Activated CD4-positive, alpha-beta T cell treated with anti-CD3 and anti-CD28 coated beads, Interleukin-10, Interleukin-2, amounts not matched to agents 100 ng/mL and 50 ng/mL, durations not matched to agents 16 hours and 8 hours (primary cell): ENCODE measurements around the gene OTOP1.
"Not testable (repeated sequence)": the region's sequence is repeated elsewhere in the genome, so short reads cannot be mapped to it uniquely, and the experiment has no call there.

ENCODE experiments used
- DNase-seq: peaks from one replicate; pipeline ENCODE4 v3.0.0-alpha.2; 2020

Gene OTOP1

GRCh38 chr4:4227510-4228355, 1.0 kb upstream of the OTOP1 start:
- DNase-seq: no peak

- no peak for DNase-seq
Observed at GRCh38 chr4:4225915-4226605, 669 bp downstream of the OTOP1 start.

DNA sequence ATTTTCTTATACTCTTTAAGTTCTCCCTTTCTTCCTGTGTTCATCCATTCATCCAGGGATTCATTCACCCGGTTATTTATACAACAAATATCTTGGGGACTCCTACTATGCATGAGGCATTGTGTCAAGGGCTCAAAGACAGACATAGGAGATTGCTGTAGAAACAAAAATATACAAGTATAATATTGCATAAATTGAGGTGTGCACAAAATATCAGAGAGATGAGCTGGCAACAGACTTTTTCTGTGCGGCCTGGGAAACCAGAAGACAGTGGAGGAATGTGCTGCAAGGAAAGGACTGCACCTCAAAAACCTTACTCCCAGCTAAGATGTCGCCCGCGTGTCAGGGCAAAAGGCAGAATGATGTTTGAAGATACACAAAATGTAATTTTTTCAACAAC, 9.6 kb downstream of the OTOP1 start:
- no peak for DNase-seq

- DNase-seq: no peak
Observed at GRCh38 chr4:4216648-4217047, 10.1 kb downstream of the OTOP1 start.

GRCh38 chr4:4213674-4214073, 13.1 kb downstream of the OTOP1 start:
- DNase-seq: not testable (repeated sequence)

DNA sequence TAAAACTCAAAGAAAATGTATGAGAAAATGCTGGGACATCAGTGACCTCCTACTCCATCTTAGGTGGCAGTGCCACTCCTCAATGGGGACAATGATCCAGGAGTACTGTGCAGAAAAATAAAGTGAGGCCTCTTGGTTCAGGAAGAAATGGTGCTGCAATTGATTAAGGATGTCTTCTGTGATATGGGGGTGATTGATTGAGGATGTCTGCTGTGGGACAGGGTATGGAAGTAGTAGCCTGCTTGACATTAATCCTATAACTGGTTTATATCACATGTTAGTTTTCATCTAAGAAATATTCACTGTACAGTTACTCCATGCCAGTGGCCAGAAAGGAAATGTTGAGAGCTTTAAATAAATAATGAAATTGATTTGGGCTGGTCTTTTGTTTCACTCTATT, 20.5 kb downstream of the OTOP1 start:
- no peak for DNase-seq

DNA sequence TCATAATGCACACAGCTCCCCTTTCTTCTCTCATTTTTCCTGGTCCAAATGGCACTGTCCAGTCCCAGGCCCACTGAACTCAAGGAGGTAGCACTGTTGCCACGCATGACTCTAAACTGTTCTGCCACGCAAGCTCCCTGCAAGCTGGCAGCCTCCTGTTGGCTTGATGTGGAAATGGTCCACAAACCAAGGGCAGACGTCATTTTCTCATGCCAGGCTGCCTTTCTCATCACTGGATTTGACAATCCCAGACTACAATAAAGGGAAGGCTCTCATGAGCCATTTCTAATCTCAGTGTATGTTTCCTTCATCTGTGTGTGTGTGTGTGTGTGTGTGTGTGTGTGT, 22.4 kb downstream of the OTOP1 start:
- DNase-seq: no peak

- DNase-seq: no peak
Observed at GRCh38 chr4:4203688-4204400, 22.9 kb downstream of the OTOP1 start.

DNA sequence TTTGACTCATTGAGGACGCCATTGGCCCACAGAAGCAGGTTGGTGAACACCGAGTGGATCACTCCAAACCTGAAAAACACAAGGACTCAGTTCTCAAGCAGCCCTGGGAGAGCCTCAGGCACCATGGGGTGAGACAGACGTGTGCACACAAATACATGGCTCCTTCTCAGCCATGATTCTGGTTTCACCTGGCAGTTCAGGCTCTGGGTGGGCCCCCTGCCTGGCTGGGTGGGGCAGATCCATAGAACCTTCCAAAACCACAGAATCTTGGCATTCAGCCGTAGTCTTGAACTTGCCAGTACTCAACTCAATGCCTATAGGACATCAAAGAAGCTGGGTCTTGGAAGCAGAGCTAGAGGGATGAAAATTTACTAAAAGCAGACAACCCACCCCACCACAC, 24.2 kb downstream of the OTOP1 start:
- no peak for DNase-seq

DNA sequence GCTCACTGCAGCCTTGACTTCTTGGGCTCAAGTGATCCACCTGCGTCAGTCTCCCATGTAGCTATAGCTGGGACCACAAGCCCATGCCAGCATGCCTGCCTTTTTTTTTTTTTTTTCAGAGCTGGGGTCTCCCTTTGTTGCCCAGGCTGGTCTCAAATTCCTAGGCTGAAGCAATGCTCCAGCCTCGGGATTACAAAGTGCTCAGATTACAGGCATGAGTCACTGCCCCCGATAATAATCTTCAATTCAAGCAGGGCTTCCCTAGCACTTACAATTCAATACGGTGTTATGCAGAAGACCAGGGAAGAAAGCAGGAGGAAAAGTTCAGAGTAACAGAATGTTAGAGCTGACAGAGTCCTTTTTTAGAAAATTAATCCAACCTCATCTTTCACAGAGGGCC, 26.1 kb downstream of the OTOP1 start:
- DNase-seq: no peak

GRCh38 chr4:4195354-4195753, 31.4 kb downstream of the OTOP1 start:
- DNase-seq: no peak

DNA sequence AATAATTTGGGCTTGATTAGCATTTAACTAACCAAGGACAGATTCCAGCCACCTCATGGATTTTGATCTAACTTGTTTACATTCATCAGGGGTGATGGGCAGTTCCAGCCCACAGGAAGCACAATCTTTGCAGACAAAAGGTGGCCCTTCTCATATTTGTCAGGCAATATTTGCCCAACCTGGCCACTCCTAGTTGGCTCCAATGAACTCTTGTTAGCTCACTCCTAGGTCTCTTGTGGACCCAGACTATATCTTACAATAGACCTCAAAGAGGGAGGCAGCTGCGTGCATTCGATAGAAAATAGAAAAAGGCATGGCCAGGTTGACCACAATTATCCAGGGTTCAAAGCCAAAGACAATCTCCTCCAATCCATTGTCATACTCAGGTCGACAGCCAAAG, 38.2 kb downstream of the OTOP1 start:
- not testable (repeated sequence) for DNase-seq

DNA sequence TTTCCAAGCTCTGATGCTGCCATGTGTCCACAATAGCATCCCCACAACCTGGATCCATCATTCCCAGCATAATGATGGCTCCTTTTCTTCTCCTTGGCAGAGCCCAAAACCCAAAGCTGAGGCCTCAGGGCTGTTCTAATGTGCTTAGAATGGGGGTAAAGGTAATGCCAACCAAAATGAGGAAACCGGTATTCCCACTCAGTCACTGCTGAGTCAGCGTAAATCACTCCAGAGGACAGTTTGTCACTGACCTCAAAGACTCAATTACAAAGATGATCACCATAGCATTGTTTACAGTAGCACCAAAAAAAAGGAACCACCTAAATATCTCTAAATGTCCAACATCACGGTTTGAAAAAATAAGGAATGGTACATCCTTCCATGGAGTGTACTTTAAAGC, 41.2 kb downstream of the OTOP1 start:
- DNase-seq: no peak

DNA sequence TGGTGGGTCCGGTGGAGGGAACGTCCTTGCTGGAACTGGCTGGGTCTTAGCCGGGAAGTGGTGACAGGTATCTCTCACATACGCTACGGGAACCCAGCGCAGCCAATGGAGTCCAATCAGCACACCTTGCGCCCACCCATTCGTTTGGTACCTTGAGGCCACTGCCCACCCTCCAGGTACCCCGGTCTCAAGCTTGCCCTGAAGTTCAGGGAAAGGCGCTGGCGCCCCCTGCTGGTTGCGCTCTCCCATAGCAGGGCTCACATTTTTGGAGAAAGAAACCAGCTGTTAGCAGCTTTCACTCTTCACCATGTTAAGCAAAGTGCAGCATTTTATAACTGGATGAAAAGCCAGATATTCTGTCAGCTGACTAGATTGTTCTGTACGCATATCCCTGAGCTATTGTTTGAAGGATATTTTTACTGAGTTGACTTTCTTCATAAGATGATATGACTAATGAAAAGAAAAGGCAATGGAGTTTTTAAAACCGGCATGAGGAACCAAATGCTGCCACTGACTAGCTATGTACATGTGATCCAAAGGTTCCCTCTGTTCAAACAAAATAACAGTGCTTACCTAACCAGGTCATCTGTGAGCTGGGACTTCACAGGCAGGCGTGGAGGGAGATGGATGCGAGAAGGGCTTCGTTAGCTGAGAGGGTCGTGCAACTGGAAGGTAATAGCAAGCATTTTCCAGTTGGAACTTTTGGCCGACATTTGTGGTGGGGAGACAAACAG, 43.7 kb downstream of the OTOP1 start:
- peak; percentile 39 for DNase-seq

- DNase-seq: no peak
Observed at GRCh38 chr4:4170596-4171150, 56.1 kb downstream of the OTOP1 start.

DNA sequence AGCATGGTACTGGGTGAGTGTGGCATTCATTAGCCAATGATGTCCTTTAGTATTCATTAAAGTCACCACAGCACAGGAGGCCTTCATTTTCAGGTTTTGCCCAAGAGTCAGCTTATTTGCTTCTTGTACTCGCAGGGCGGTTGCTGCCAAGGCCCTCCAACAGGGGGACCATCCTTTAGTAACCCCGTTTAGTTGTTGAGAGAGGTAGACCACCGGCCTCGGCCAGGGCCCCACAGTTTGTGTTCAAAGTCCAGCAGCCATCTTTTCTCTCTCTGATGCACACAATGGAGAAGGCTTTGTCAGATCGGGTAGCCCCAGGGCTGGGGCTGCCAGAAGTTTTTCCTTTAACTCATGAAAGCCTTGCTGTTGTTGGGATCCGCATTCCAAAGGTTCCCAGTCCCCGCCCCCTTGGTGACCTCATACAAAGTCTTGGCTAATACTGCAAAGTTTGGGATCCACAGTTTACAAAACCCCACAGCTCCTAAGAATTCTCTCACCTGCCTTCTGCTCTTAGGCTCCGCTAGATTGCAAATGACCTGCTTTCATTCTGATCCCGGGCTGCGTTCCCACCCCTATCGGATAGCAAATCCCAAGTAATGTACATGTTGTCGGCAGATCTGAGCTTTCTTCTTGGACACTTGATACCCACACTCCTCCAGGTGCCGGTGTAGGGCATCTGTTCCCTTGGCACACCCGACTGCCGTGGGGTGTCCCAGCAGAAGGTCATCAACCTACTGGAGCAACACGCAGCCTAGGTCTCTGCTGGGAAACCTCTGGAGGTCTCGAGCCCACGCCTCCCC, 58.5 kb downstream of the OTOP1 start:
- DNase-seq: not testable (repeated sequence)

GRCh38 chr4:4166986-4167385, 59.7 kb downstream of the OTOP1 start:
- not testable (repeated sequence) for DNase-seq

- not testable (repeated sequence) for DNase-seq
Observed at GRCh38 chr4:4165701-4166392, 60.9 kb downstream of the OTOP1 start.

DNA sequence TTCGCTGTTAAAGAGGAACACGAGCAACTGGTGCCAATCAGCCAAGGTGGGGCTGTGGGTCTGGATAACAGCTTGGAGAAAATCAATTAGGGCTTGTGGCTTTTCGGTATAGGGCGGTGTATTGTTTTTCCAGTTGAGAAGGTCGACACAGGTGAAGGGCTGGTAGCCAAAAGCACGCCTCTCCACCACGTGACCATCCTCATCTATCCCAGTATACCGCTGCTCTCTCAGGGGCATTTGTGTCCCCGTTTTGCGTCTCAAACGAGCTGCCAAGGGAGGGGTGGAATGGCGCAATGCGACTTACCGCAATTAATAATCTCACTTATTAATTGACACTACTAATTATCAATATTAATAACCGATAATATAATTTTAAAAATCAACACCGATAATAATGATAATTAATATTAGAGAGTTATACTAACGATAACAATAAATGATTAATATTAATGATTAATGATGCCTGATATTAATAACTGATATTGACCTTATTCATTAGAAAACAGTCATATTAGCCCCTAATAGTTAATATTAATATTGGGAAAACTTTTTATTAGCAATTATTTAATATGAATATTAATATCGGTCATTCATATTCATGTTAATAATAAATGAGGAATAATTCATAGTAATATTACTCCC, 62.1 kb downstream of the OTOP1 start:
- DNase-seq: not testable (repeated sequence)

DNA sequence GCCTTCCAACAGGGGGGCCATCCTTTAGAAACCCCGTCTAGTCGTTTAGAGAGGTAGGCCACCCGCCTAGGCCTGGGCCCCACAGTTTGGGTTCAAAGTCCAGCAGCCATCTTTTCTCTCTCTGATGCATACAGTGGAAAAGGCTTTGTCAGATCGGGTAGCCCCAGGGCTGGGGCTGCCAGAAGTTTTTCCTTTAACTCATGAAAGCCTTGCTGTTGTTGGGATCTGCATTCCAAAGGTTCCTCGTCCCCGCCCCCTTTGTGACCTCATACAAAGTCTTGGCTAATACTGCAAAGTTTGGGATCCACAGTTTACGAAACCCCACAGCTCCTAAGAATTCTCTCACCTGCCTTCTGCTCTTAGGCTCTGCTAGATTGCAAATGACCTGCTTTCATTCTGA, 64.5 kb downstream of the OTOP1 start:
- not testable (repeated sequence) for DNase-seq
